Small intestine (tissue), 7 donors: ENCODE results near the gene KIRREL1. TPM values are rescaled to one million over a fixed set of nuclear protein-coding genes. Genes with fewer than 3 reads are reported as not detected.

Experiments used
- DNase-seq, 2 donors: peaks; one replicate each; pipeline versions ENCODE4 v3.0.0 to v3.0.0-alpha.2; 2013
- FAIRE-seq: peaks from 2 replicates; lab custom pipeline; 2012; peaks lifted over from hg19 to GRCh38; lab: Jason Lieb, UNC
- H3K27ac ChIP-seq, 3 donors: one replicate each; pipeline ENCODE4 v1.5.1; 2013; ENCODE audit warnings: low read length in 2 of 3, mild to moderate bottlenecking in 2 of 3, control low read depth in 1 of 3, inconsistent platforms in 1 of 3, low read depth in 1 of 3, moderate library complexity in 1 of 3
- H3K27me3 ChIP-seq, 3 donors: one replicate each; pipeline ENCODE4 v1.6.1; 2013; ENCODE audit warnings: low read length in 3 of 3, inconsistent platforms in 1 of 3; ENCODE audit not compliant: control insufficient read depth in 3 of 3, insufficient read depth in 3 of 3
- H3K36me3 ChIP-seq, 3 donors: one replicate each; pipeline ENCODE4 v1.6.1; 2013; ENCODE audit warnings: low read length in 3 of 3, inconsistent platforms in 1 of 3, low read depth in 1 of 3, mild to moderate bottlenecking in 1 of 3, moderate library complexity in 1 of 3; ENCODE audit not compliant: control insufficient read depth in 3 of 3, insufficient read depth in 2 of 3
- H3K4me1 ChIP-seq, 3 donors: one replicate each; pipeline ENCODE4 v1.6.1; 2013; ENCODE audit warnings: low read length in 2 of 3, inconsistent platforms in 1 of 3, low read depth in 1 of 3, mild to moderate bottlenecking in 1 of 3, moderate library complexity in 1 of 3; ENCODE audit not compliant: control insufficient read depth in 3 of 3, insufficient read depth in 2 of 3
- H3K4me3 ChIP-seq, 3 donors: one replicate each; pipeline ENCODE4 v1.5.1; 2013; ENCODE audit warnings: low read length in 3 of 3, control low read depth in 1 of 3, inconsistent platforms in 1 of 3, low read depth in 1 of 3, mild to moderate bottlenecking in 1 of 3, moderate library complexity in 1 of 3
- H3K9me3 ChIP-seq, 2 donors: one replicate each; pipeline ENCODE4 v1.6.1; 2013; ENCODE audit warnings: low read depth in 1 of 2, low read length in 1 of 2; ENCODE audit not compliant: control insufficient read depth in 2 of 2, insufficient read depth in 1 of 2
- WGBS, 3 donors: extraction: QIAGEN DNeasy Blood & Tissue Kit; methylation state at CpG; one replicate each; pipeline ENCODE4 v1.1.7; 2013; 5-methylcytosine and 5-hydroxymethylcytosine counted together
- polyA plus RNA-seq, 4 donors: library from polyadenylated mRNA; stranded (reverse) in 3 of 4; unstranded in 1 of 4; fragments of 200-250 nt in 3 of 4; fragments of 120-200 nt in 1 of 4; gene quantifications; one replicate each; pipeline versions ENCODE4 v1.2.1 to v1.2.3, GENCODE V29; 2013
- donor health status: healthy with polysubstance abuse.
- donor health status: control.
- donor health status: control.
- donor health status: Bipolar disorder and iron deficiency.
- donor health status: healthy.

The KIRREL1 gene
- polyA plus RNA-seq, 4 donors, result 0.22 to 15.3 (median 4.9) TPM

- DNase-seq (no peak), FAIRE-seq (no peak)
- Histone ChIP-seq H3K36me3 (peaks cover 0 to 10% (median 0%) of the 10 kb centered on the region in 3 donors), H3K4me3 (no peak overlapping the region), H3K27ac (no peak overlapping the region), H3K4me1 (peaks cover 0 to 2% (median 0%) of the 10 kb centered on the region in 3 donors), H3K27me3 (no peaks in the 10 kb centered on the region), H3K9me3 (no peaks in the 10 kb centered on the region)
- 65 to 84% (median 83%) methylated on average over 6 of the region's 6 CpGs for WGBS, 3 donors
Measured at GRCh38 chr1:158067662-158068061, 74.2 kb downstream of the KIRREL1 start.

- Histone ChIP-seq H3K27ac (no peak overlapping the region), H3K36me3 (peaks cover 0 to 12% (median 0%) of the 10 kb centered on the region in 3 donors), H3K9me3 (no peaks in the 10 kb centered on the region), H3K27me3 (no peaks in the 10 kb centered on the region), H3K4me3 (no peak overlapping the region), H3K4me1 (peaks cover 0 to 2% (median 0%) of the 10 kb centered on the region in 3 donors)
- FAIRE-seq (no peak), DNase-seq (no peak)
- 74 to 84% (median 79%) methylated on average over 12 of the region's 12 CpGs for WGBS, 3 donors
Measured at GRCh38 chr1:158068918-158069317, 75.5 kb downstream of the KIRREL1 start.

GRCh38 chr1:158071138-158071537 is 77.7 kb downstream of the KIRREL1 start:
- no peak for DNase-seq
- Histone ChIP-seq H3K4me3 (no peak overlapping the region), H3K36me3 (peaks cover 0 to 25% (median 0%) of the 10 kb centered on the region in 3 donors), H3K27me3 (no peaks in the 10 kb centered on the region), H3K9me3 (no peaks in the 10 kb centered on the region), H3K4me1 (peaks cover 0 to 2% (median 0%) of the 10 kb centered on the region in 3 donors), H3K27ac (no peak overlapping the region)
- 68 to 87% (median 72%) methylated on average over 13 to 14 of the region's 14 CpGs for WGBS, 3 donors
- no peak for FAIRE-seq

- 43 to 61% (median 47%) methylated on average over 9 of the region's 9 CpGs for WGBS, 3 donors
- DNase-seq (peak in 1 of 2 donors; percentile 16), FAIRE-seq (no peak)
- H3K9me3 ChIP-seq, result no peaks in the 10 kb centered on the region
- no peak overlapping the region for H3K4me3 ChIP-seq
- no peaks in the 10 kb centered on the region for H3K27me3 ChIP-seq
- H3K36me3 ChIP-seq, result peaks cover 0 to 49% (median 0%) of the 10 kb centered on the region in 3 donors
- peaks cover 0 to 12% (median 0%) of the 10 kb centered on the region in 3 donors for H3K4me1 ChIP-seq
- no peak overlapping the region for H3K27ac ChIP-seq
Measured at GRCh38 chr1:158075078-158075477, 81.6 kb downstream of the KIRREL1 start.

GRCh38 chr1:158076441-158076840 is 83.0 kb downstream of the KIRREL1 start:
- DNase-seq (no peak), FAIRE-seq (no peak)
- Histone ChIP-seq H3K9me3 (no peaks in the 10 kb centered on the region), H3K4me3 (no peak overlapping the region), H3K4me1 (peaks cover 0 to 18% (median 0%) of the 10 kb centered on the region in 3 donors), H3K27me3 (no peaks in the 10 kb centered on the region), H3K36me3 (peaks cover 0 to 55% (median 0%) of the 10 kb centered on the region in 3 donors), H3K27ac (no peak overlapping the region)
- WGBS, 3 donors, result 73 to 90% (median 76%) methylated on average over 6 of the region's 6 CpGs

- no peak for FAIRE-seq
- Histone ChIP-seq H3K9me3 (no peaks in the 10 kb centered on the region), H3K4me3 (no peak overlapping the region), H3K27ac (no peak overlapping the region), H3K4me1 (peaks cover 0 to 18% (median 0%) of the 10 kb centered on the region in 3 donors), H3K27me3 (no peaks in the 10 kb centered on the region), H3K36me3 (peaks cover 0 to 59% (median 0%) of the 10 kb centered on the region in 3 donors)
- DNase-seq, result no peak
- WGBS, 3 donors, result 92 to 94% (median 92%) methylated on average over 22 of the region's 22 CpGs
Measured at GRCh38 chr1:158077411-158078256, 84.2 kb downstream of the KIRREL1 start.

- Histone ChIP-seq H3K27me3 (no peaks in the 10 kb centered on the region), H3K9me3 (no peaks in the 10 kb centered on the region), H3K36me3 (peaks cover 0 to 57% (median 0%) of the 10 kb centered on the region in 3 donors), H3K4me3 (no peak overlapping the region), H3K4me1 (peaks cover 0 to 18% (median 0%) of the 10 kb centered on the region in 3 donors), H3K27ac (no peak overlapping the region)
- WGBS, 3 donors, result 66 to 88% (median 83%) methylated on average over 4 of the region's 4 CpGs
- no peak for DNase-seq
- FAIRE-seq, result no peak
Measured at GRCh38 chr1:158078569-158079080, 85.2 kb downstream of the KIRREL1 start.

- Histone ChIP-seq H3K9me3 (no peaks in the 10 kb centered on the region), H3K4me3 (no peak overlapping the region), H3K27ac (peak overlapping the region in 1 of 3 donors; percentile 50), H3K36me3 (peaks cover 0 to 54% (median 0%) of the 10 kb centered on the region in 3 donors), H3K27me3 (no peaks in the 10 kb centered on the region), H3K4me1 (peaks cover 0 to 18% (median 0%) of the 10 kb centered on the region in 3 donors)
- no peak for FAIRE-seq
- 64 to 81% (median 68%) methylated on average over 3 of the region's 3 CpGs for WGBS, 3 donors
- peak; percentile 57 to 58 for DNase-seq
Measured at GRCh38 chr1:158080066-158080465, 86.6 kb downstream of the KIRREL1 start.
